K562 (cell line): ENCODE data around the gene SLC44A2. TPM values are rescaled to one million over a fixed set of nuclear protein-coding genes. Genes with fewer than 3 reads are reported as not detected.

Source experiments
- ATAC-seq: fragments of 200-7000 bp; cut with Tn5 transposase; 3 replicates; pipeline ENCODE4 v1.9.1; 2020; ENCODE audit warnings: moderate library complexity
- BruUV-seq: library from RNA; stranded (reverse); fragments of 400-500 nt; replicated peaks from 2 replicates; lab custom pipeline; 2021; lab: Mats Ljungman, UMichigan
- CTCF ChIA-PET: fragments of 300-600 bp; formaldehyde crosslinking; extraction: SDS; loops from one replicate; lab custom pipeline; 2021; ENCODE audit warnings: low intra/inter-chr PET ratio; lab: Yijun Ruan, JAX
- POLR2A ChIA-PET: fragments of 300-600, 350-650 bp; sonication (Branson Sonifier 250); formaldehyde crosslinking; extraction: SDS; loops from one replicate; lab custom pipeline; 2021; ENCODE audit warnings: antibody characterized with exemption, inconsistent platforms; lab: Yijun Ruan, JAX
- DNase-seq, 4 experiments: peaks; one replicate each; pipeline versions ENCODE4 v3.0.0 to v3.0.0-alpha.2; 2011 to 2018; ENCODE audit warnings: low spot score in 3 of 4, mixed read lengths in 3 of 4; ENCODE audit errors: extremely low read depth in 1 of 4
- FAIRE-seq: peaks from 2 replicates; lab custom pipeline; 2011; peaks lifted over from hg19 to GRCh38; lab: Jason Lieb, UNC
- H2AFZ ChIP-seq: 2 replicates; pipeline ENCODE4 v1.6.0; 2011; ENCODE audit warnings: low read depth, low read length, control low read depth, inconsistent platforms
- H3K27ac ChIP-seq: fragments of 200-600 bp; 3 replicates; pipeline ENCODE4 v1.8.0; 2011; ENCODE audit warnings: low read depth, mild to moderate bottlenecking, control low read depth, inconsistent platforms, low read length, moderate library complexity, mixed read lengths; ENCODE audit errors: extremely low read depth
- H3K27me3 ChIP-seq, 2 experiments: fragments of 300-600 bp in 1 of 2; 2 replicates in 1 of 2; 3 replicates in 1 of 2; pipeline versions ENCODE4 v1.6.0 to v1.8.0; 2011; ENCODE audit warnings: inconsistent platforms in 2 of 2, low read length in 2 of 2, mild to moderate bottlenecking in 1 of 2, mixed read lengths in 1 of 2, moderate library complexity in 1 of 2; ENCODE audit not compliant: control insufficient read depth in 2 of 2, insufficient read depth in 2 of 2
- H3K36me3 ChIP-seq: fragments of 300-600 bp; 3 replicates; pipeline ENCODE4 v1.8.0; 2011; ENCODE audit warnings: mild to moderate bottlenecking, low read length, inconsistent platforms; ENCODE audit not compliant: control insufficient read depth, insufficient read depth
- H3K4me1 ChIP-seq, 2 experiments: fragments of 200-600 bp in 1 of 2; replicated peaks in 1 of 2; 2 replicates in 1 of 2; 3 replicates in 1 of 2; pipeline versions ENCODE4 v1.5.1 to v1.8.0; 2011; ENCODE audit warnings: inconsistent platforms in 2 of 2, low read length in 2 of 2, mild to moderate bottlenecking in 1 of 2, mixed read lengths in 1 of 2, moderate library complexity in 1 of 2; ENCODE audit not compliant: control insufficient read depth in 2 of 2, insufficient read depth in 2 of 2
- H3K4me2 ChIP-seq: 2 replicates; pipeline ENCODE4 v1.6.1; 2011; ENCODE audit warnings: low read length, control low read depth, inconsistent platforms, mixed read lengths; ENCODE audit not compliant: insufficient read depth
- H3K4me3 ChIP-seq: fragments of 200-600 bp; sonication (generic), shearing (Covaris generic); 2 replicates; pipeline ENCODE4 v1.5.1; 2016; ENCODE audit warnings: control low read depth, inconsistent platforms
- H3K79me2 ChIP-seq: fragments of 200-600 bp; 3 replicates; pipeline ENCODE4 v1.8.0; 2011; ENCODE audit warnings: low read length, inconsistent platforms; ENCODE audit not compliant: control insufficient read depth, insufficient read depth
- H3K9ac ChIP-seq, 2 experiments: 2 replicates each; pipeline versions ENCODE4 v1.6.0 to v1.6.1; 2011; ENCODE audit warnings: low read depth in 2 of 2, low read length in 2 of 2, control low read depth in 1 of 2, inconsistent platforms in 1 of 2, mild to moderate bottlenecking in 1 of 2, mixed read lengths in 1 of 2; ENCODE audit not compliant: insufficient read depth in 1 of 2
- H3K9me1 ChIP-seq: one replicate; pipeline ENCODE4 v1.6.0; 2011; ENCODE audit warnings: inconsistent platforms, mild to moderate bottlenecking, low read length, moderate library complexity; ENCODE audit not compliant: control insufficient read depth, insufficient read depth
- H3K9me3 ChIP-seq: replicated peaks from 2 replicates; pipeline ENCODE4 v1.5.1; 2011; ENCODE audit warnings: low read depth, low read length, inconsistent platforms; ENCODE audit not compliant: control insufficient read depth, insufficient read depth
- H4K20me1 ChIP-seq: replicated peaks from 2 replicates; pipeline ENCODE4 v1.6.1; 2011; ENCODE audit warnings: low read length, inconsistent platforms, mixed read lengths; ENCODE audit not compliant: control insufficient read depth, insufficient read depth
- BRD9 ChIP-seq: fragments of 450-650 bp; IDR thresholded peaks from 2 replicates; pipeline ENCODE4 v1.6.1; 2018; ENCODE audit warnings: low read depth; ENCODE audit not compliant: partially characterized antibody
- HBP1 ChIP-seq: fragments of 450-650 bp; formaldehyde crosslinking; IDR thresholded peaks from 2 replicates; pipeline ENCODE4 v1.4.0; 2022; ENCODE audit warnings: missing genetic modification characterization
- L3MBTL2 ChIP-seq: fragments of 450-650 bp; IDR thresholded peaks from 2 replicates; pipeline ENCODE4 v1.6.1; 2016; ENCODE audit warnings: mild to moderate bottlenecking, moderate library complexity
- MCM7 ChIP-seq, 2 experiments: fragments of 450-650 bp; IDR thresholded peaks; 2 replicates each; pipeline ENCODE4 v1.6.1; 2016 to 2018
- TRIM25 ChIP-seq: fragments of 450-650 bp; IDR thresholded peaks from 2 replicates; pipeline ENCODE4 v1.7.0; 2016; ENCODE audit warnings: borderline replicate concordance
- USF2 ChIP-seq: sonication (generic); formaldehyde crosslinking; IDR thresholded peaks from 2 replicates; pipeline ENCODE4 v1.5.0; 2020; ENCODE audit warnings: missing genetic modification reagents
- ZBTB11 ChIP-seq, 3 experiments: fragments of 200-800 bp in 1 of 3; fragments of 250-450 bp in 1 of 3; fragments of 450-650 bp in 1 of 3; sonication (Bioruptor Pico) in 1 of 3; sonication (Bioruptor generic) in 1 of 3; formaldehyde crosslinking in 1 of 3; IDR thresholded peaks; 2 replicates each; pipeline versions ENCODE4 v1.6.1 to v1.8.0; 2016 to 2022; ENCODE audit warnings: mild to moderate bottlenecking in 2 of 3, missing genetic modification characterization in 2 of 3, missing compliant biosample characterization in 1 of 3, moderate library complexity in 1 of 3
- WGBS: fragments of 100-300 bp; shearing (Covaris generic); methylation state at CpG from one replicate; pipeline ENCODE4 v1.1.6; 2016; ENCODE audit warnings: low coverage, mixed read lengths; ENCODE audit not compliant: insufficient coverage; ENCODE audit errors: missing lambda C conversion rate; 5-methylcytosine and 5-hydroxymethylcytosine counted together
- in situ Hi-C: fragments of 300-500 bp; cut with MboI; formaldehyde crosslinking; loops from 4 replicates; pipeline ENCODE4 v1.15.0; 2018; ENCODE audit warnings: inconsistent platforms, mixed read lengths
- intact Hi-C: fragments of 100-400 bp; cut with micrococcal nuclease; formaldehyde crosslinking; loops from 2 replicates; pipeline ENCODE4 v1.14.2; 2022
- polyA plus RNA-seq, 8 experiments: library from polyadenylated mRNA; depleted of rRNA in 4 of 8; stranded (reverse) in 5 of 8; unstranded in 3 of 8; fragments of >200 nt; fragmentation: Nextera tagmentation in 2 of 8; fragmentation: Illumina TruSeq in 1 of 8; extraction: Ambion mirVana in 2 of 8; extraction: Trizol in 1 of 8; gene quantifications; 2 replicates each; pipeline versions ENCODE4 v1.2.1 to v1.2.3, GENCODE V29; 2011 to 2014; ENCODE audit warnings: inconsistent platforms in 1 of 8, missing spikeins in 1 of 8
- total RNA-seq, 7 experiments: library from RNA; depleted of rRNA in 6 of 7; stranded (reverse); fragments of >200 nt in 6 of 7; fragmentation: Illumina TruSeq in 2 of 7; extraction: Trizol in 2 of 7; gene quantifications; 2 replicates each; pipeline versions ENCODE4 v1.2.1 to v1.2.3, GENCODE V29; 2011 to 2021; ENCODE audit warnings: low replicate concordance in 1 of 7

Gene SLC44A2
- total and polyA plus RNA-seq, 9 of the 15 experiments (the other 6 are each of a cell fraction or from before 2014, with no cell fraction given), result 1.1 to 34.2 (median 8.1) TPM

GRCh38 chr19:10624585-10624984 is 768 bp upstream of the SLC44A2 start:
- no peak overlapping the region for H3K27ac ChIP-seq
- no peak for FAIRE-seq
- no peaks in the 10 kb centered on the region for H3K79me2 ChIP-seq
- in situ Hi-C loops (no loop called here), intact Hi-C loops (no loop called here)
- peak in 1 of 4 experiments; percentile 5 for DNase-seq
- CTCF ChIA-PET, result no interaction called here
- H3K4me2 ChIP-seq, result no peak overlapping the region
- no peak overlapping the region for H2AFZ ChIP-seq
- no peaks in the 10 kb centered on the region for H4K20me1 ChIP-seq
- TF ChIP-seq USF2 (CRISPR knock-in tag) (no peak), L3MBTL2 (no peak)
- POLR2A ChIA-PET, result interaction anchor here (0.7 kb wide), 1 partner anchor 31 kb away, joined by 3 read pairs; no protein-coding TSS in a partner anchor
- no peaks in the 10 kb centered on the region for H3K9me3 ChIP-seq
- H3K4me3 ChIP-seq, result no peak overlapping the region
- no TSS peak for BruUV-seq
- peaks cover 8% of the 10 kb centered on the region; the same call in 2 of the 3 replicates for H3K36me3 ChIP-seq
- no peak for ATAC-seq
- peaks cover 6 to 20% of the 10 kb centered on the region in 2 experiments; a peak in 4 of 5 replicates for H3K4me1 ChIP-seq
- H3K9ac ChIP-seq, result no peak overlapping the region
- peaks cover 3% of the 10 kb centered on the region for H3K9me1 ChIP-seq
- H3K27me3 ChIP-seq, result no peaks in the 10 kb centered on the region
- WGBS, result 73% methylated on average over 6 of the region's 6 CpGs

GRCh38 chr19:10625762-10626138 is 397 bp downstream of the SLC44A2 start:
- no peaks in the 10 kb centered on the region for H3K27me3 ChIP-seq
- no peaks in the 10 kb centered on the region for H3K9me3 ChIP-seq
- ChIA-PET CTCF (no interaction called here), POLR2A (no interaction called here)
- no peaks in the 10 kb centered on the region for H4K20me1 ChIP-seq
- H3K4me2 ChIP-seq, result no peak overlapping the region
- no peaks in the 10 kb centered on the region for H3K79me2 ChIP-seq
- FAIRE-seq (no peak), ATAC-seq (no peak), DNase-seq (no peak)
- in situ Hi-C loops (no loop called here), intact Hi-C loops (no loop called here)
- H3K9me1 ChIP-seq, result peaks cover 3% of the 10 kb centered on the region
- no peak overlapping the region for H3K27ac ChIP-seq
- WGBS, result 66% methylated on average over 8 of the region's 10 CpGs
- H3K4me3 ChIP-seq, result no peak overlapping the region
- BruUV-seq, result no TSS peak
- no peak overlapping the region for H3K9ac ChIP-seq
- peaks cover 8% of the 10 kb centered on the region; the same call in 2 of the 3 replicates for H3K36me3 ChIP-seq
- no peak overlapping the region for H2AFZ ChIP-seq
- peaks cover 2 to 14% of the 10 kb centered on the region in 2 experiments; a peak in 4 of 5 replicates for H3K4me1 ChIP-seq
- TF ChIP-seq HBP1 (CRISPR knock-in tag), result no peak
- no peak for TF ChIP-seq MCM7 (IDR thresholded peaks at IDR 0.05)
- no peak for TF ChIP-seq TRIM25
- no peak for TF ChIP-seq ZBTB11 (CRISPR knock-in tag; IDR thresholded peaks at IDR 0.05)
- no peak for TF ChIP-seq BRD9
